PC-9 (cell line): ENCODE data around the gene INPP5J.

Experiments
- EZH2 ChIP-seq: fragments of 200-600 bp; sonication (generic); IDR thresholded peaks from 2 replicates; pipeline ENCODE4 v1.8.0; 2017; ENCODE audit warnings: antibody characterized with exemption, low read depth
- TF ChIP-seq, protein P1 (sequence below): fragments of 200-600 bp; sonication (generic); conservative IDR thresholded peaks from 2 replicates; pipeline ENCODE4 v1.6.1; 2017; ENCODE audit warnings: mixed run types, antibody characterized with exemption, mild to moderate bottlenecking, moderate library complexity

DNA sequence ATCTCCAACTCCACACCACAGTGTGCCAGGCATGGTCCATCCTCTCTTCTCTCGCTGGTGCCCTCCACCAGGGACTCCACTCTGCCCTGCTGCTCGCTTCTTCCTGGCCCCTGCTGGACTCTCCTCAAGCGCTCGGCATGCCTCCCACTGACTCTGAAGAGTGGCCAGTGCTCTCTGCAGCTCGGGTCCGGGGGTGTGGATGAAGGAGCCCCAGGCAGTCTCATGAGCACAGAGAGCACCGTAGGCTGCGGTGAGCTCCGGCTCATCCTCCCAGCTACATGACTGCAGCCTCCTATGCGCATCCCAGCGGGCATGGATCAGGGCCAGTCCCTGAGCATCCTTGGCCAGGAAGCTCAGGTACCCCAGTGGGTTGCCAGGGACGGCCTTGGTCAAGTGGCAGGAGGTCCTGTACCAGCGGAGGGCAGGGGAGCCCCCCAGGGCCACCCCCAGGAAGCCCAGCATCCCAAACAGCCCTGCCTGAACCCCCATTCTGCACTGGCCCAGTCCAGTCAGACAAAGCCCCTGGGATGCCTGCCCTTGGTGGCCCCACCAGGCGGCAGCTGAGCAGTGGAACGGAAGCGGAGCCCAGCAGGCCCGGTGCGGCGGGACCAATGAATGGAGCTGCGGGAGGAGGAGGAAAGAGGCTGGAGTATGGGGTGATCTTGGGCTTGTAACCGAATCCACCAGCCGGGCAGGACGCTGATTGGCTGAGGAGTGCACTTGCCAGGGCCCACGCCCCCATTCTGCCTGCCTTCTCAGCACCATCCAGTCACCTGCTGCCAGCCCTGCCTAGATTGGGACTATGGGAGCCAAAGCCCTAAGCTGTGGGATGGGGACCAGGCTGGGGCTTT, 17.3 kb downstream of the INPP5J start, which contains the start of gene PLA2G3:
- TF ChIP-seq, protein P1, sequence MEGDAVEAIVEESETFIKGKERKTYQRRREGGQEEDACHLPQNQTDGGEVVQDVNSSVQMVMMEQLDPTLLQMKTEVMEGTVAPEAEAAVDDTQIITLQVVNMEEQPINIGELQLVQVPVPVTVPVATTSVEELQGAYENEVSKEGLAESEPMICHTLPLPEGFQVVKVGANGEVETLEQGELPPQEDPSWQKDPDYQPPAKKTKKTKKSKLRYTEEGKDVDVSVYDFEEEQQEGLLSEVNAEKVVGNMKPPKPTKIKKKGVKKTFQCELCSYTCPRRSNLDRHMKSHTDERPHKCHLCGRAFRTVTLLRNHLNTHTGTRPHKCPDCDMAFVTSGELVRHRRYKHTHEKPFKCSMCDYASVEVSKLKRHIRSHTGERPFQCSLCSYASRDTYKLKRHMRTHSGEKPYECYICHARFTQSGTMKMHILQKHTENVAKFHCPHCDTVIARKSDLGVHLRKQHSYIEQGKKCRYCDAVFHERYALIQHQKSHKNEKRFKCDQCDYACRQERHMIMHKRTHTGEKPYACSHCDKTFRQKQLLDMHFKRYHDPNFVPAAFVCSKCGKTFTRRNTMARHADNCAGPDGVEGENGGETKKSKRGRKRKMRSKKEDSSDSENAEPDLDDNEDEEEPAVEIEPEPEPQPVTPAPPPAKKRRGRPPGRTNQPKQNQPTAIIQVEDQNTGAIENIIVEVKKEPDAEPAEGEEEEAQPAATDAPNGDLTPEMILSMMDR, result no peak
- no peak for TF ChIP-seq EZH2
